ENCODE measurements around the gene UNC93A. TPM values are rescaled to one million over a fixed set of nuclear protein-coding genes. Genes with fewer than 3 reads are reported as not detected.
"Not testable (repeated sequence)": the region's sequence is repeated elsewhere in the genome, so short reads cannot be mapped to it uniquely, and the experiment has no call there.

Gene UNC93A
- polyA plus RNA-seq (2011; rRNA removed) (not detected in 2 replicates), polyA minus RNA-seq (2011; rRNA and poly(A)+ RNA removed) (not detected in 2 replicates)

DNA sequence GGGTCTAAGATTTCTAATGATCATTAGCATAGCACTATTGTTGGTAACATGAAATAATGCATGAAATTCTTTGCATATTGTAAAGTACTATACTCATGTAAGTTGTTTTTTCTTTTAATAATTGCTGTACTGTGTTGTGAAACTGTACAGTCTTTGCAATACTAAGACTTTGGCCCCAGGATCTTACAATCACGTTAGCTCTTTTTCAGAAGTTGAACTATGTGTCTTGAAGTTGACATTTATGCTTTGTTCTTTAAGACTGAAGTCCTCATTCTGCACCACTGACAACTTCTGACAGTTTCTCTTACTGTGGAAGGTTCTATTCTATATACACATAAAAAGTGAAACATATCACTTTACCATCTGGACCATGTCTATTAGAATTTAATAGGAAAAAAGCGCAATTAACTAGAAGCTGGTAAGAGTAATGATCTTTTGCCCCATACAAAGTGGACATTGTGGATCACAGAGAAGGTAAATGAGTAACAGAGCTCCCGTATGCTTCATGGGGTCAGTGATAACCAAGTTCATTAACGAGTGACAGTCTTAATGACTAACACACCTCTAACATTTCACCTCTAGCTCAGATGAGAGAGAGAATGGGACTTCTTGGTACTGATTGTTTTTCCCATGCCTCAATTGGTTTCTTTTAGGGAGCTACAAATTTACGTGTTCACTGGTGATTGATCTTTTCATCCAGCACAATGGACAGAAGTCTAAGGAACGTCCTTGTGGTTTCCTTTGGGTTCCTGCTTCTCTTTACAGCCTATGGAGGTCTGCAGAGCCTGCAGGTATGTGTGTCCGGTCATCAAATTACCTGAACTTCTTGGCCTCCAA lies at the start of gene UNC93A:
Gene UNC93A (plus strand): TSS at position 530 of the 837 bp plus-strand sequence. CDS start 175 bp downstream, at position 705.
- CTCF ChIA-PET: no interaction called here
- DNase-seq (ENCODE audit: low read depth, low spot score): no peak
- TF ChIP-seq, protein P1, sequence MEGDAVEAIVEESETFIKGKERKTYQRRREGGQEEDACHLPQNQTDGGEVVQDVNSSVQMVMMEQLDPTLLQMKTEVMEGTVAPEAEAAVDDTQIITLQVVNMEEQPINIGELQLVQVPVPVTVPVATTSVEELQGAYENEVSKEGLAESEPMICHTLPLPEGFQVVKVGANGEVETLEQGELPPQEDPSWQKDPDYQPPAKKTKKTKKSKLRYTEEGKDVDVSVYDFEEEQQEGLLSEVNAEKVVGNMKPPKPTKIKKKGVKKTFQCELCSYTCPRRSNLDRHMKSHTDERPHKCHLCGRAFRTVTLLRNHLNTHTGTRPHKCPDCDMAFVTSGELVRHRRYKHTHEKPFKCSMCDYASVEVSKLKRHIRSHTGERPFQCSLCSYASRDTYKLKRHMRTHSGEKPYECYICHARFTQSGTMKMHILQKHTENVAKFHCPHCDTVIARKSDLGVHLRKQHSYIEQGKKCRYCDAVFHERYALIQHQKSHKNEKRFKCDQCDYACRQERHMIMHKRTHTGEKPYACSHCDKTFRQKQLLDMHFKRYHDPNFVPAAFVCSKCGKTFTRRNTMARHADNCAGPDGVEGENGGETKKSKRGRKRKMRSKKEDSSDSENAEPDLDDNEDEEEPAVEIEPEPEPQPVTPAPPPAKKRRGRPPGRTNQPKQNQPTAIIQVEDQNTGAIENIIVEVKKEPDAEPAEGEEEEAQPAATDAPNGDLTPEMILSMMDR (IDR thresholded peaks at IDR 0.05; ENCODE audit: low read depth, low read length): no peak
- Histone ChIP-seq H3K4me3 (ENCODE audit: low read depth, low read length) (no peak within 1 kb of the TSS), H3K27ac (ENCODE audit: low read depth, low read length) (no peak within 1 kb of the TSS), H3K27me3 (ENCODE audit: control insufficient read depth, insufficient read depth, low read length) (no peaks in the 10 kb centered on the region), H3K9me3 (ENCODE audit: control insufficient read depth, insufficient read depth, low read length) (peaks cover 34% of the 10 kb centered on the region)
- POLR2A ChIA-PET: no interaction called here

DNA sequence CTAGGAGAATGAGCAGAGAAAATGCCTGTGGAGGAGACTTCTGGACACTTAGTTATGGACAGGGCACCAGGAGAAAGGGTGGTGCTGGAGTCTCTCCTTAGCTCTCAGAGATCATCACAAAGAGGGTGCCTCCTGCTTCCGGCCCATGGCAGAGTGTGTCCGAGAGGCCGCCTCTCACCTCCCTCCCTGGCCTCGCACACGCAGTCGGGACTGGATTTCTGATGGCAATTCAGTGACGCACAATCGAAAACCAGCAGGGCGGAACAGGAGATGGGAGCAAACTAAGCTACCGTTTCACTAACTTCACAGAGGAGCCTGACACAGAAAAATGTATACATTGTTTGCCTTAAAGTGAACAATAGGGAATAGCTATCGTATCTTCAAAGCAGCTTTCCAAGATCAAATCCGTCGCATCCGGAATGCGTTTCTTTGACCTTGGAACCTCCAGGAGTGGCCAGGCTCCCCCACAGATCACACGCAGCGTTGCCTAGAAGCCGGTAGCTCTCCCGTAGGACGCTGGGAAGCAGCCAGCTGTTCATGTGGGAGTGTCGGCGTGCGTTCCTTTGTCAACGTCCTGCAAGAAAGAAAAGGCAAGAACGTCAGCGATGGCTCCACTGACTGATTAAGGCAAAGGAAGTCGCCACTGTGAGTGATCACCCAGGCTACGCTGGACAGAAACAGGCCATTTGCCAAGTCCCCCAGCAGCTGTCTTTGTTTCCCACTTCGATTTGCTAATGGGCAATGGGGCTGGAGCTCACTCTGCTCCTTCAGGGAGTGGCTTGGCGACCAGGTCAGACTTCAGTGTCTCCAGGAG lies 49.6 kb upstream of the UNC93A start:
- POLR2A ChIA-PET; DNase-seq (ENCODE audit: low read depth, low spot score); H3K4me3 ChIP-seq (ENCODE audit: low read depth, low read length); H3K27ac ChIP-seq (ENCODE audit: low read depth, low read length); H3K27me3 ChIP-seq (ENCODE audit: control insufficient read depth, insufficient read depth, low read length); CTCF ChIA-PET: not testable (repeated sequence)
- peaks cover 27% of the 10 kb centered on the region for H3K9me3 ChIP-seq (ENCODE audit: control insufficient read depth, insufficient read depth, low read length)

DNA sequence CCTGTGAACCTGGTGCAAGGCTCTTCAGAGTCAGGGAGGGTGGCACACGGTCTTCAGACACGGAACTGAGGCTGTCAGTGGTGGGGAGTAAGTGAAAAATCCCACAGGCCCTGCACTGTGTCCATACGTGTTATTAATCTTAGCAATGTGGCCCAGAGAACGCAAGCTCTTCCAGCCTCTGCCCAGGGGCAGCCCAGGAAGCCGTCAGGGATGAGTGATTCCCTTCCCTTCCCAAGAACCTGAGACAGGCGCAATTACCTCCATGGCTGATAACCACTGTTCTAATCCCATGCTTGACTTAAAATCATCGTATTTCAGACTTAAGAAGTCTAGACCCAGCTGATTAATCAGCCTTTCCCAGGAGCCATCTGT lies 49.0 kb upstream of the UNC93A start:
- H3K27me3 ChIP-seq (ENCODE audit: control insufficient read depth, insufficient read depth, low read length); DNase-seq (ENCODE audit: low read depth, low spot score); H3K4me3 ChIP-seq (ENCODE audit: low read depth, low read length); POLR2A ChIA-PET; CTCF ChIA-PET; H3K27ac ChIP-seq (ENCODE audit: low read depth, low read length): not testable (repeated sequence)
- H3K9me3 ChIP-seq (ENCODE audit: control insufficient read depth, insufficient read depth, low read length): peaks cover 27% of the 10 kb centered on the region

DNA sequence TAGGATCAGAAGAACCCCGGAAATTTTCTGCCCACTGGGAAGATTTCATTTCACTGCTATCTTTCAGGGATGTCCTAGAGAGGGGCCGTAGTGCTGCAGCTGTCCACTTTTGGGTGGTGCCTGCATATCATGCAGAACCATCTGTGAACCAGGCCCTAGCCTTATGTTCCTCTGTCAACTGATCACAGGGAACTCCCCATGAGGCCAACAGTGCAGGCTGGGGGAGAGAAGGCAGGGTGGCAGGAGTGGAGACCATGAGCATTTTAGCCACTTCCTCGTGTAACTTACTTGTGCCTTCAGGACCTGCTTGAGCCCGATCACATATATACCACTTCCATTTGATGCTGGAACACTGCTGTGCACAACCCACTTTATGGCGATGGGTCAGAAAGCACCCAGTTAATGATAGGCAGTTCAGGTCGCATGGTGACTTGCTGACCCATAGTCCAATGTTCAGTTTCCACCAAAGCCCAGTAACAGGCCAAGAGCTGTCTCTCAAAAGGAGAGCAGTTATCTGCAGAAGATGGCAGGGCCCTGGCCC lies 48.5 kb upstream of the UNC93A start:
- H3K27ac ChIP-seq (ENCODE audit: low read depth, low read length); H3K4me3 ChIP-seq (ENCODE audit: low read depth, low read length); POLR2A ChIA-PET; CTCF ChIA-PET; DNase-seq (ENCODE audit: low read depth, low spot score); H3K27me3 ChIP-seq (ENCODE audit: control insufficient read depth, insufficient read depth, low read length): not testable (repeated sequence)
- peaks cover 28% of the 10 kb centered on the region for H3K9me3 ChIP-seq (ENCODE audit: control insufficient read depth, insufficient read depth, low read length)

DNA sequence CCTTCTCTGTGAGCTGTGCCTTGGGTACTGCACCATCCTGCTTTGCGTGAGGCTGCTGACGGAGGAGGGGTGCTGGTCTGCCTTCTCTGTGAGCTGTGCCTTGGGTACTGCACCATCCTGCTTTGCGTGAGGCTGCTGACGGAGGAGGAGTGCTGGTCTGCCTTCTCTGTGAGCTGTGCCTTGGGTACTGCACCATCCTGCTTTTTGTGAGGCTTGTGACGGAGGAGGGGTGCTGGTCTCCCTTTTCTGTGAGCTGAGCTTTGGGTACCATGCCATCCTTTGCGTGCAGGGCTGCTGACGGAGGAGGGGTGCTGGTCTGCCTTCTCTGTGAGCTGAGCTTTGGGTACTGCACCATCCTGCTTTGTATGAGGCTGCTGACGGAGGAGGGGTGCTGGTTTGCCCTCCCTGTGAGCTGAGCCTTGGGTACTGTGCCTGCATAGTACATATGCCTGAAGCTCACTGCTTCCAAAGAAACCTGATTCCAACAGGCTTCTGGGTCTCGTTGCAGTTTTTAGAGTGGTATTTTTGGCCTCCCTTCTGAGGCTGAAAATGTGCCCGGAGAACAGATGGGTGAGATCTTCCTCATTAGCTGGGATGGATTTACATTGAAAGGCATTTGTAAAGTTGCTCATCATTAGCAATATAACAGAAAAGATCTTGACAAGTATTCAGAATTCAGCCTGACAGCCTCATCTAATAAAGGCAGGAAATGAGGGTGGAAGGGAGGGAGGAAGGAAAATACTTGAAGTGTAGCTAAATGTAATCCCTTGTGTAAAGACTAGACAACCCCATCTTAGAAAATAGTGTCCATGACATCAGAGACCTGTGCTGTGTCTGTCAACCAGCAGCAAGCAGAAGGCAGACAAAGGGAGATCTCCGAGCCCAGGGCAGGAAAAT lies 46.8 kb upstream of the UNC93A start:
- no peaks in the 10 kb centered on the region for H3K27me3 ChIP-seq (ENCODE audit: control insufficient read depth, insufficient read depth, low read length)
- CTCF ChIA-PET: no interaction called here
- H3K4me3 ChIP-seq (ENCODE audit: low read depth, low read length): no peak overlapping the region
- peaks cover 39% of the 10 kb centered on the region for H3K9me3 ChIP-seq (ENCODE audit: control insufficient read depth, insufficient read depth, low read length)
- POLR2A ChIA-PET: no interaction called here
- H3K27ac ChIP-seq (ENCODE audit: low read depth, low read length): no peak overlapping the region
- DNase-seq (ENCODE audit: low read depth, low spot score): no peak
- TF ChIP-seq, protein P1 (IDR thresholded peaks at IDR 0.05; ENCODE audit: low read depth, low read length): no peak

- CTCF ChIA-PET: no interaction called here
- no peak for DNase-seq (ENCODE audit: low read depth, low spot score)
- H3K27ac ChIP-seq (ENCODE audit: low read depth, low read length): no peak overlapping the region
- peaks cover 43% of the 10 kb centered on the region for H3K9me3 ChIP-seq (ENCODE audit: control insufficient read depth, insufficient read depth, low read length)
- TF ChIP-seq, protein P1 (IDR thresholded peaks at IDR 0.05; ENCODE audit: low read depth, low read length): no peak
- H3K4me3 ChIP-seq (ENCODE audit: low read depth, low read length): no peak overlapping the region
- no peaks in the 10 kb centered on the region for H3K27me3 ChIP-seq (ENCODE audit: control insufficient read depth, insufficient read depth, low read length)
- POLR2A ChIA-PET: no interaction called here
Measured at GRCh38 chr6:167244991-167245390, 46.1 kb upstream of the UNC93A start.

All from AG04450 (cell line).